NCI-H2029 (cell line): ENCODE results near the gene NFATC4.

Experiments used
- DNase-seq: peaks from one replicate; lab custom pipeline; 2025; lab: John Stamatoyannopoulos, UW

The NFATC4 gene

GRCh38 chr14:24409192-24409591, 41.2 kb downstream of the NFATC4 start:
- DNase-seq, result no peak

- no peak for DNase-seq
Observed at GRCh38 chr14:24409956-24410355, 42.0 kb downstream of the NFATC4 start.

GRCh38 chr14:24411443-24412389, 43.7 kb downstream of the NFATC4 start:
- no peak for DNase-seq

- no peak for DNase-seq
Observed at GRCh38 chr14:24414077-24414476, 46.1 kb downstream of the NFATC4 start.

- no peak for DNase-seq
Observed at GRCh38 chr14:24414732-24415420, 46.9 kb downstream of the NFATC4 start.

GRCh38 chr14:24415421-24416253, 47.7 kb downstream of the NFATC4 start:
- no peak for DNase-seq

GRCh38 chr14:24416254-24416931, 48.4 kb downstream of the NFATC4 start:
- no peak for DNase-seq

- DNase-seq, result no peak
Observed at GRCh38 chr14:24416932-24417619, 49.1 kb downstream of the NFATC4 start.

GRCh38 chr14:24417832-24418491, 50.0 kb downstream of the NFATC4 start:
- no peak for DNase-seq

- DNase-seq, result no peak
Observed at GRCh38 chr14:24418492-24418873, 50.5 kb downstream of the NFATC4 start.

GRCh38 chr14:24422261-24422660, 54.3 kb downstream of the NFATC4 start:
- no peak for DNase-seq

- DNase-seq, result no peak
Observed at GRCh38 chr14:24422694-24423601, 55.0 kb downstream of the NFATC4 start.

GRCh38 chr14:24425704-24426103, 57.7 kb downstream of the NFATC4 start:
- DNase-seq, result no peak

GRCh38 chr14:24426150-24426911, 58.3 kb downstream of the NFATC4 start:
- DNase-seq, result no peak

- no peak for DNase-seq
Observed at GRCh38 chr14:24426912-24427536, 59.0 kb downstream of the NFATC4 start.

- DNase-seq, result no peak
Observed at GRCh38 chr14:24427537-24428508, 59.8 kb downstream of the NFATC4 start.
